GM21825 (cell line): ENCODE results near the gene CA6.
"Not testable (repeated sequence)": the region's sequence is repeated elsewhere in the genome, so short reads cannot be mapped to it uniquely, and the experiment has no call there.

Source experiments
- ATAC-seq: cut with Tn5 transposase; IDR thresholded peaks from one replicate; pipeline ENCODE4 v1.9.1; 2021; ENCODE audit warnings: mild to moderate bottlenecking, moderate library complexity; ENCODE audit not compliant: unreplicated experiment

The CA6 gene

DNA sequence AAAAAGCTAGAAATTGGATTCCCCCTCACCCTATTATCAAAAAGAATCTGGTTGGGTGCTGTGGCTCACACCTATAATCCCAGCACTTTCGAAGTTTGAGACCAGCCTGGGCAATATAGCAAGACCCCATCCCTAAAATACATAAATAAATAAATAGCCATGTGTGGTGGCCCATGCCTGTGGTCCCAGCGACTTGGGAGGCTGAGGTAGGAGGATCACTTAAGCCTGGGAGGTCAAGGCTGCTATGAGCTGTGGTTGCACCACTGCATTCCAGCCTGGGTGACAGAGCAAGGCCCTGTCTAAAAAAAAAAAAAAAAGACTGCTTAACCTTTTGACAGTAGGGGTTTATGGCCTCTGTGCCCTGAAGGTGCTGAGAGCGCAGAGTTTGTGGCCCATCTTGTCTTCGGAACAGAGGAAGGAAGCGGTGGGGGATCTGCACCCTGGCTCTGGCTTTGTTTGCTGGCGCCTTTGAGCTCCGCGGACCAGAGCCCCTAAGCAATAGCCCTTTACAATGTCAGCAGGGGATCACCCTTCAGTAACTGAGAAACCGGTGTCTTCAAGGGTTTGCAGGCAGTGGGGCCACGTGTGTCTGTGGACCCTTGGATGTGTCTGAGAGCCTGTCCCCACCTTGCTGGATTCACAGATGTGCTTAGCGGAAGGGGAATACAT, 58.5 kb downstream of the CA6 start:
- ATAC-seq = no peak

DNA sequence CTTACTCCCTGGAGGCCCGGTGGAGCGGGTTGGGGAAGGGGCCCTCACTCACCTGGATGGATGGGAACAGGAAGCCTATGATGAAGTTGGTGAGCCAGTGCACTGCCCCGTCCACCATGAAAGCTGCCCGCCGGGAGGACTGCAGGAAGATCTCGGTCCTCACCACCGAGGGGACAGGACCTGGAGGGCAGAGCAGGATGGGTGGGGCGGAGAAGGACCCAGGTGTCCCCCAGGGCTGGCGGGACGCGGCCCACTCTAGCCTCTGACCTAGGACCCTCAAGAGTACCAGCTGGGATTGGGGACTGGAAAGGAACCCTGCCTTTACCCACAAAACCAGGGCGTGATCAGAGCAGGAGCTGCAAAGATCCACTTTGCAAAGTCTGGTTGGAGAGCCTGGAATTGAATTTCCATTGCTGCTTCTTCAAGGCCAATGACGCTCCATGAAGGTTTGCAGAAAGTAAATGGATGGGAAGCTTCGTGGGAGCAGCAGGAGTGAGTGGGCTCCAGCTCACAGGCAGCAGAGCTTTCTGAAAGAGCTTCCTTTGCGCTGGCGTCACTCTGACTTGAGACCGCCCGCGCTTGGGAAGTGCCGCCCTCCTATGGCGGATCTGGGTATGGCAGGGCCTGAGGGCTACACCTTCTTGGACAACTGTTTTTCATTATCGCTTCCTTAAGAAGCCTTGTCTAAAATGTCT, 59.2 kb downstream of the CA6 start:
- no peak for ATAC-seq

DNA sequence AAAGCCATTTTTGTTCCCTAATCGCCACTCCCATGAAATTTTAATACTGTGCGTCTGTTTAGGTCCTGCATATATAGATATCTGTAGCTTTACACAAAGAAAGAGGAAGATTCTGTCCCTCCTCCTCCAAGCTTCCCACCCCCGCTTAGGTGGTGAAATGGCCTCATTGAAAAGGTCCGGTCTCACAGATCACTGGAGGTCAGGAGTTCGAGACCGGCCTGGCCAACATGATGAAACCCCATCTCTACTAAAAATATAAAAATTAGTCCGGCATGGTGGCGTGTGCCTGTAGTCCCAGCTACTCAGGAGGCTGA, 59.7 kb downstream of the CA6 start:
- no peak for ATAC-seq

DNA sequence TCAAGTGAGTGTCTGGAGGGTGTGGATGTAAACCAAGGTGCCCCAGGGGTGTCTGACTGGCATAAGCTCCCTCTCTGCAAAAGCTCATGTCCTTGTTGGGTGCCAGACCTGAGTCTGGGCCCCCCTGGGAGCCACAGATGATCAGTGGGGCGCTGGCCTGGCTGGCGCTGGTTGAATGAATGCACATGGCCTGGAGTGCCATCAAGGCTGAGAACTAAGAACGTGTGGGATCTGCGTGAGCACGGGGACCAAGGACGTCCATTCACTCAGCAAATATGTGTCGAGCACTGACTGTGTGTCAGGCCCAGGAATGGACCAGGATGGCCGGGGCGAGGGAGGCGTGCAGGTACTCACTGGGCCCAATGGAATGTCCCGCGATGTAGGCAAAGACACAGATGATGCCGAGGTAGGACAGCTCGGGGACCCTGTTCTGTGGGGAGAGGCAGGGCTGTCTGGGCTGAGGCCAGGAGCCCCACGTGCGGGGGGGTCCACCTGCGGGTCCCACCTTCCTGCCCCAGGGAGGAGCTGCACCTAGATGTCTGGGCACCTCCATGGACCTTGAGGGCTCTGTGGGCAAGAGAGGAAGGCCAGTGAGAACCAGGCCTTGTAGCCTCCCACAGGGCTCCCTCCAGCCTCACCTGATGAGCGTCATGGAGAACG, 61.4 kb downstream of the CA6 start:
- no peak for ATAC-seq

DNA sequence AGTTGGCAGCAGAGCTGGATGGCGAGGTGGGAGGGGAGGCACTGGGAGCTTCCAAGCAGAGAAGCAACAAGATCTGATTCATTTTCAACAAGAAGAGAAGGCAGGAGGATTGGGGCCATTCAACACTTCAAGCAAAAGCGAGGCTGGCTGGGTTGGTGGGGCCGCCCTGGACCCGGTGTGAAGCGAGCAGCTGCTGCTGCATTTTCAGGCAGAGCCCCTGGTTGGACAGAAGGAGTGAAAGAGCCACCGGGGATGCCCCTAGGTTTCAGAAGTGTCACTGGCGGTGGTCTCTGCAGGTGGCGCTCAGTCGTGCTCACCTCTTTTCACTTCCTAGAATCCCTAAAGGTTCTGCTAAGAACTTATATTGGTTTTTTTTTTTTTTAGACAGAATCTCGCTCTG, 62.6 kb downstream of the CA6 start:
- ATAC-seq = no peak

DNA sequence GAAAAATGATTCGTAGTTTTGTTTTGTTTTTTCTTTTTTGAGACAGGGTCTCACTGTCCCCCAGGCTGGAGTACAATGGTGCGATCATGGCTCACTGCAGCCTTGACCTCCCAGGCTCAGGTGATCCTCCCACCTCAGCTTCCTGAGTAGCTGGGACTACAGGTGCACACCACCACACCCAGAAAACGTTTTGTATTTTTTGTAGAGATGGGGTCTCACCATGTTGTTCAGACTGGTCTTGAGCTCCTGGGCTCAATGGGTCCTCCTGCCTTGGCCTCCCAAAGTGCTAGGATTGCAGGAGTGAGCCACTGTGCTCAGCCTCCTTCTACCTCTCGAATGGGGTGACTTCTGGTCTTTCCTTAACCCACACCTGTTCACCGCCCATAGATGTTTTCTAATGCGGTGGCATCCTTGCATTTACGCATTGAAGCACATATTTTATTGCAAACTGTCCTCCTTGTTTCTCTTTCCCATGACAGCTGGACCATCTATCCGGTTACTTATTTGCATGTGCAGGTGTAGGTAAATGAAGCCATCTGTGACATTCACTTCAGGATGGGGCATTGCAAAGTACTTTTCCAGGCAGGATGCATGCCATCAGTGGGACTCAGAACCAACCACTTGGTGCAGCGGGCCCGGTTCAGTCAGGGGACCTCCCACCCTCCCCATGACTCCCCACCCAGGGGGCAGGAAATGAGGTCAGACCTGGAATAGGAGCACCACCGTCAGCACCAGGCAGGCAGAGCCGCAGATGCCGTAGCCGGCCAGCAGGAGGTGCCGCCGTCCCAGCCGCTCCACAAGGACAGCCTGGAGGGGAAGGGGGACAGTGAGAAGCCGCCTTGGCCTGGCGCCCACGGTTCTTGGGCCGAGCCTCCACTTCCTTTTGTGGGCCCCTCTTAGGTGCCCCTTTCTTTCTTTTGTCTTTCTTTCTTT, 64.0 kb downstream of the CA6 start:
- ATAC-seq = no peak

DNA sequence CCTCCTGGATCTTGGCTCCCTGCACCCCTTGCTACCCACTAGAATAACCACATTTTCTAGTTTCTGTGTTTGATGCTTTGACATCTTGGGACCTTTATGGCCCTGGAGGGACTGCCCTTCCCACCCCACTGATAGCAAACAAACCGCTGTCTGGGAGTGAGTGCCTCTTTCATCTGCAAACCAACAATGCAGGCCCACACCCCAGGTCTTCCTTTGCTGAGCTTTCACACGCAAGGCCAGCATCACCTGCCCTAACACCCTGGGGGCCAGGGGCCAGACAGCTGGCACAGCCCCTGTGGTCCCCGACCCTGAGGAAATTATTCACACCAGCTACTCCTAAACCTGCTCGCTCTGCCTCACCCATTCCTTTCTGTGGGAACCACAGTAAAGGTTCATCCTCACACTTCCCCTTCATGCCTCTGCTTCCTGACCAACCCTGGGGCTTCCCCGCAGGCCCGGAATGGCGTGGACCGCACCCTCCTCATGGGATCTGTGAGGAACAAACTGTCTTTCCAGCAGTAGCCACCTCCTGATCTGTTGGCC, 65.2 kb downstream of the CA6 start:
- no peak for ATAC-seq

DNA sequence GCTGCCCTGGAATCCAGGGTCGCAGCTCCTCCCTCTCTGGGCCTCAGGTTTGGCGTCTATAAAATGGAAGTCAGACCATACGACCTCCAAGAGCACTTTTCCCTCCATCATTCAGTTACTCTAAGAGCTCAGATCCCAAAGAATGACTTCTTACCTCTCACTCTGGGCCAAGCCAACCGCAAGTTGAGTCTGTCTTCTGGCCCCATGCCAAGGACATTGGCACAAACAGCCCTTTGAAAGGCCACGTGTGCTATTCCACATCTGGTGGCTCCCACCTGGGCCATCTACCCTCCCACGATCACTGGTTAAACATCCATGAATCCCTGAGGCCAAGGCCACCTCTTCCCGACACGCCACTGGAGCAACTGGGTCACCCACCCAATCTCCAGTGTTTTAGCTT, 68.2 kb downstream of the CA6 start:
- ATAC-seq = no peak

DNA sequence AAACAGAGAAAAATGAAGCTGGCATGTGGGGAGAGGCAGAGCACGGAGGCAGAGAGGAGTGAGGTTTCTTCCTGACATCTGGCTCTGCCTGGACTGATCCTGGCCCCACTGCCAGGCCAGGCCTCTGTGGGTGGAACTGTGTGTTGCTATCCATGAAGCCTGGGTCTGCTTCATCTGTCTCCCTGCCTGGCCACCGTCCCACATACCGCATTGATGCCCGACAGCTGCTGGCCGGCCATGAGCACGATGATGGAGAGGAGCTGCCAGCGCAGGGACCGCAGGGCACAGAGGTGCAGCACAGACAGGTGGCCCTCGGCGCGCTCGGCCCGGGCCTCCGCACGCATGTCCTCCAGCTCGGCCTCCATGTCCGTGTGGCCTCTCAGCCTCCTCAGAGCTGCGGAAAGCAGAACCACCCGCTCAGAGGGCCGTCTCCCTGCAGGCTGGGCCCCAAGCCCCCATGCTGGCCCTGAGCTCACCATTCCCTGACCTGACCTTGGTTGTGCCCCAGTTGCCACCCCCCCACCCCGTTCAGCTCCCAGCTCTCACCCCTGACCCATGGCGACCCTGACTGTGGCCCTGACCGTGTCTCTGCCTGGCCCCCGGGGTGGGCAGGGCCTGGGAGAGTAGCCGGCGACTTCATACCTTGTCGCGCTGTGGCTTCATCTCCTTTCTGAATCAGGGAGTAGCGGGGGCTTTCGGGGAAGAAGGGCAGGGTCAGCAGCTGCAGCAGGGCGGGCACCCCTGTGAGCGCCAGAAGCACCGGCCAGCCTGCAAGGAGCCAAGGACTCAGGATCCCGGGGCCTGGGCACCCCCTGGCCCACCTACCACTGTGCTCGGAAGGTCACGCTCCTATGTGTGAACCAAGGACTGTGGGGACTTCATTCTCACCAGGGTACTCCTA, 69.1 kb downstream of the CA6 start:
- no peak for ATAC-seq

DNA sequence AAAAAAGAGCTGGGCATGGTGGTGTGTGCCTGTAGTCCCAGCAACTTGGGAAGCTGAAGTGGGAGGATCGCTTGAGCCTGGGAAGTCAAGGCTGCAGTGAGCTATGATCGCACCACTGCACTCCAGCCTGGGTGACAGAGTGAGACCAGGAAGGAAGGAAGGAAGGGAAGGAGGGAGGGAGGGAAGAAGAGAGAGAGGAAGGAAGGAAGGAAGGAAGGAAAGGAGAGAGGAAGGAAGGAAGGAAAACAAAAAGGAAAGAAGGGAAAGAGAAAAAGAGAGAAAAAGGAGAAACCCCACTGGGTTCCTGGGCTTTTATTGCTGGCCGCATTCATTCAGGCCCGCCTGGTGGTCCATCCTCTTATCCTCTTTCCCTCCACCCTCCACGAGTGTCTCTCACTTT, 70.8 kb downstream of the CA6 start:
- ATAC-seq = no peak

DNA sequence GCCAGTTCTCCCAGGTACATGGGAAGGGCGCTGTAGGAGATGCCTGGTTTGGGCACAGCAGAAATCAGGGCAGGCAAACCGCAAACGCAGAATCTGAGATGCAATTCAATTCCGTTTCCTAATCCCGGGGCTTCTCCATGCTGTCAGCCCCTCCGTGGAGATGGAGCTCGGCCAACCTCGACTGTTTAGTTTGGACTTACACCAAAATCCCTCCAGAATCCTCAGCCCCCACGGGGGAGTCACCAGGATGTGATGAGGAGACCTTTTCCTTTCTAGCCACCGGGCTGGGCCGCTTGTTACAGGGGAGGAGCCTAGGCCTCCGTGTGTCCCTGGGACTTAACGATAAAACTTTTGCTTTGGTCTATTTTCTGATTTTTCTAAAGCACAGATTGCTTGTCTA, 72.7 kb downstream of the CA6 start:
- ATAC-seq = no peak

DNA sequence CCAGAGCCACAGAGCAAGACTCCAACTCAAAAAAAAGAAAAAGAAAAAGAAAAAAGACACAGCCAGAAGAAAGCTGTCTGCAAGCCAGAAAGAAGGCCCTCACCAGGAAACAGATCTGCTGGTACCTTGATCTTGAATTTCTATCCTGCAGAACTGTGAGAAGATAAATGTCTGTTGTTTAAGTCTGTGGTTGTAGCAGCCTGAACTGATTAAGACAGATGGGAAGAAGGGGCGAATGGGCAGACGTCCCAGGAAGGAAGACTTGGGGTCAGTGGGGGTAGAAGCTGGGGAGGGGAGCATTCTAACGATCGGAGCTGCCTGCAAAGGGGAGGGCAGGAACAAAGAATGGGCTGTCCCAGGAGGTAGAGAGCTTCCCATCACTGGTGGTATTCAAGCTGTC, 74.2 kb downstream of the CA6 start:
- no peak for ATAC-seq

DNA sequence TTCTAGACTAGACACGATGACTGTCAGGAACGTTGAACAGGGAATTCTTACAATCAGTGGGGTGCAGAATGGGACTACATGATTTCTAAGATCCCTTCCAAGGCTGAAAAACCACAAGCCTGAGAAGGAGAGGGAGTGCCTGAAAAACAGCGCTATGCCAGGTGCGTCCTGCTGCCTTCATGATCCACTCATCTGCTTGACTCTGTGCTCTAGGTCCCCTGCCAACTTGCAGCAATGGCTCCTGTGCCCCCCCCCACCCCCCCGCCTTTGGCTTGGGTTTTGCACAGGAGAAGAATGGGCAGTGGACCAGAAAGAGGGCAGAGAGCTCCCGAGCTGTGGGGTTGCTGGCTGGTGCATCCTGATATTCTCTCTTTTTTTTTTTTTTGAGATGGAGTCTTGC, 74.6 kb downstream of the CA6 start:
- ATAC-seq = no peak

DNA sequence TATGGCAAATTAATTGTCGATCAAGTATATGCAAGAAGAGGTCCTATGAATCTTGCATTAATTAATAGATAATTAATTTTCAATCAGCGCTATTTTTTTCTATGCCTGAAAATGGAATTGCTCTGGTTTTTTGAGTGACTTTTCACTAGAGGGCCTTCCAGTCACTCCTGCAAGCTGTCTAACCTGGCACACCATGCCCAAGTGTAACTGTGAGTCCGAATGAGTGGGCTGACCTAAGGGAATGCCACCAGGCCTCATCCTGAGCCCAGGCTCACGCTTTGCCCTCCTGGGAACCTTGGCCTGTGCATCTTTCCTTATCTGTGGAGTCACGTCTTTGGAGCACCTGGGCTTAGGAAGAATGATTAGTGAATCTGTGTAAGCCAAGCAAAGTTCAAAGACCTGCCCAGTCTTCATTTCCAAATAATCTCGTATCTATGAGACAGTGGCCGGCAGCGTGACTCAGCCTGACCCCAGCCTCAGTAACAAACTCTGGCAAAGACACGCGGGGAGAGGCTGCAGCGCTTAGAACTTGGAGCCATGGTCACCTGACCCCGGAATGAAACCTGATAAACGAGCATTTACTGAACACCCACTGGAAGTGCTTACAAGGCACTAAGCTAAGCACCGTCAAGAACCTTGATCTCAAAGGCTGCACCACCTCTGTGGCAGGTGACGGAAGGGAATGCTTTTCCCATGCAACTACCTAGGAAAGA, 76.5 kb downstream of the CA6 start:
- not testable (repeated sequence) for ATAC-seq

DNA sequence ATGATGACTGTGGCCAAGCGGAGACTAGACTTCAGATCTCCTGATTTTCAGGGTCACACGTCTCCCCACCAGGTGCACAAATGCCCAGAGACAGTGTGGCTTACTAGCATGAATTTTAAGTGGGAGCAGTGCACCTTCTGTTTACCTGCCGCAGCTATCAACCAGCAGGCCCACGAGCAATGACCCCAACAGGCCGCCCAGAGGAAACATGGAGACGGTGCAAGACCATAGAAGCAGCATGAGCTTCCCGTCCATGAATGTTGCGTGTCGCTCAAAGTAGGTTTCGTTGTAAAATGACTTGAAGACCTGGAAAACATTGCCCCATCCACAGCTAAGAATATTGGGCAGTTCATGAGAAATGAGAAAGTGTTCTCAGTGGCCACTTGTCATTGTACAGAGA, 77.1 kb downstream of the CA6 start:
- no peak for ATAC-seq
